HCT116 (cell line): ENCODE measurements around the gene ELMO2.

Source experiments
- EZH2 ChIP-seq: fragments of 200-600 bp; sonication (generic); IDR thresholded peaks from 2 replicates; pipeline ENCODE4 v1.6.1; 2017; ENCODE audit warnings: antibody characterized with exemption, mixed run types
- EZH2phosphoT487 ChIP-seq: fragments of 200-600 bp; IDR thresholded peaks from 2 replicates; pipeline ENCODE4 v1.6.1; 2018; ENCODE audit warnings: antibody characterized with exemption, borderline replicate concordance
- FOSL1 ChIP-seq: IDR thresholded peaks from 2 replicates; pipeline ENCODE4 v1.6.1; 2012; ENCODE audit warnings: low read depth
- POLR2A ChIP-seq: IDR thresholded peaks from 2 replicates; pipeline ENCODE4 v1.7.0; 2011; ENCODE audit warnings: borderline replicate concordance; ENCODE audit not compliant: insufficient read depth, insufficient read length; ENCODE audit errors: extremely low read depth
- SP1 ChIP-seq: IDR thresholded peaks from 2 replicates; pipeline ENCODE4 v1.6.1; 2012; ENCODE audit warnings: low read depth
- ZNF274 ChIP-seq: fragments of 200-500 bp; sonication (Bioruptor generic); IDR thresholded peaks from 2 replicates; pipeline ENCODE4 v1.6.1; 2014; ENCODE audit warnings: mild to moderate bottlenecking, low read depth, low read length, inconsistent platforms
- TF ChIP-seq, protein P1 (sequence below), 3 experiments: fragments of 200-600 bp in 1 of 3; sonication (generic) in 1 of 3; IDR thresholded peaks in 2 of 3; conservative IDR thresholded peaks in 1 of 3; 2 replicates each; pipeline ENCODE4 v1.5.1; 2012 to 2017; ENCODE audit warnings: low read depth in 2 of 3, low read length in 2 of 3, antibody characterized with exemption in 1 of 3, borderline replicate concordance in 1 of 3, control low read depth in 1 of 3, mild to moderate bottlenecking in 1 of 3, mixed read lengths in 1 of 3, mixed run types in 1 of 3, moderate library complexity in 1 of 3; ENCODE audit not compliant: insufficient read depth in 1 of 3
- TF ChIP-seq, protein P2 (sequence below): IDR thresholded peaks from 2 replicates; pipeline ENCODE4 v1.6.1; 2012; ENCODE audit warnings: low read depth

DNA sequence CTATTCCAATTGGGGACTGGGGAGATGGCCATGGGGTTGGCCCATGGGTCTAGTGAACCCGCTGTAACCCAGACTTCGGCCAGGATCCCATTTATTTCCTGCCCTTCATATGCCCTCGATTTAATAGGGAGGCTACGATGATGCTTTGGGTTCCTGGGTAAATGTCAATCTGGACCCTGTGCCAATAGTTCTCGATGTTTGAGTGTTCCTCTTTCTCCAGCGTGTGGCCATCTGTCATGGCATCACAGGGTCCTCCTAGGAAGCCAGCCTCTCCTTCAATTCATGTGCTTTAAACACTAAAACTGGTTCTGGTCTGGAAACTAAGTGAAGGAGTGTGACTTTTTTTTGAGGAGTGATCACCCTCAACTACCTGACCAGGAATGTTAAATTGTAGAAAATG, 28.7 kb upstream of the ELMO2 start:
- TF ChIP-seq, protein P1, sequence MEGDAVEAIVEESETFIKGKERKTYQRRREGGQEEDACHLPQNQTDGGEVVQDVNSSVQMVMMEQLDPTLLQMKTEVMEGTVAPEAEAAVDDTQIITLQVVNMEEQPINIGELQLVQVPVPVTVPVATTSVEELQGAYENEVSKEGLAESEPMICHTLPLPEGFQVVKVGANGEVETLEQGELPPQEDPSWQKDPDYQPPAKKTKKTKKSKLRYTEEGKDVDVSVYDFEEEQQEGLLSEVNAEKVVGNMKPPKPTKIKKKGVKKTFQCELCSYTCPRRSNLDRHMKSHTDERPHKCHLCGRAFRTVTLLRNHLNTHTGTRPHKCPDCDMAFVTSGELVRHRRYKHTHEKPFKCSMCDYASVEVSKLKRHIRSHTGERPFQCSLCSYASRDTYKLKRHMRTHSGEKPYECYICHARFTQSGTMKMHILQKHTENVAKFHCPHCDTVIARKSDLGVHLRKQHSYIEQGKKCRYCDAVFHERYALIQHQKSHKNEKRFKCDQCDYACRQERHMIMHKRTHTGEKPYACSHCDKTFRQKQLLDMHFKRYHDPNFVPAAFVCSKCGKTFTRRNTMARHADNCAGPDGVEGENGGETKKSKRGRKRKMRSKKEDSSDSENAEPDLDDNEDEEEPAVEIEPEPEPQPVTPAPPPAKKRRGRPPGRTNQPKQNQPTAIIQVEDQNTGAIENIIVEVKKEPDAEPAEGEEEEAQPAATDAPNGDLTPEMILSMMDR (IDR thresholded peaks at IDR 0.05 in 2 of 3, conservative IDR thresholded peaks at IDR 0.05 in 1 of 3; ENCODE audit: borderline replicate concordance in 1 of 3, insufficient read depth in 1 of 3, low read depth in 2 of 3, low read length in 2 of 3) = no peak
- TF ChIP-seq POLR2A (no peak), EZH2phosphoT487 (no peak), SP1 (no peak), FOSL1 (no peak), EZH2 (no peak), ZNF274 (no peak)
- TF ChIP-seq, protein P2, sequence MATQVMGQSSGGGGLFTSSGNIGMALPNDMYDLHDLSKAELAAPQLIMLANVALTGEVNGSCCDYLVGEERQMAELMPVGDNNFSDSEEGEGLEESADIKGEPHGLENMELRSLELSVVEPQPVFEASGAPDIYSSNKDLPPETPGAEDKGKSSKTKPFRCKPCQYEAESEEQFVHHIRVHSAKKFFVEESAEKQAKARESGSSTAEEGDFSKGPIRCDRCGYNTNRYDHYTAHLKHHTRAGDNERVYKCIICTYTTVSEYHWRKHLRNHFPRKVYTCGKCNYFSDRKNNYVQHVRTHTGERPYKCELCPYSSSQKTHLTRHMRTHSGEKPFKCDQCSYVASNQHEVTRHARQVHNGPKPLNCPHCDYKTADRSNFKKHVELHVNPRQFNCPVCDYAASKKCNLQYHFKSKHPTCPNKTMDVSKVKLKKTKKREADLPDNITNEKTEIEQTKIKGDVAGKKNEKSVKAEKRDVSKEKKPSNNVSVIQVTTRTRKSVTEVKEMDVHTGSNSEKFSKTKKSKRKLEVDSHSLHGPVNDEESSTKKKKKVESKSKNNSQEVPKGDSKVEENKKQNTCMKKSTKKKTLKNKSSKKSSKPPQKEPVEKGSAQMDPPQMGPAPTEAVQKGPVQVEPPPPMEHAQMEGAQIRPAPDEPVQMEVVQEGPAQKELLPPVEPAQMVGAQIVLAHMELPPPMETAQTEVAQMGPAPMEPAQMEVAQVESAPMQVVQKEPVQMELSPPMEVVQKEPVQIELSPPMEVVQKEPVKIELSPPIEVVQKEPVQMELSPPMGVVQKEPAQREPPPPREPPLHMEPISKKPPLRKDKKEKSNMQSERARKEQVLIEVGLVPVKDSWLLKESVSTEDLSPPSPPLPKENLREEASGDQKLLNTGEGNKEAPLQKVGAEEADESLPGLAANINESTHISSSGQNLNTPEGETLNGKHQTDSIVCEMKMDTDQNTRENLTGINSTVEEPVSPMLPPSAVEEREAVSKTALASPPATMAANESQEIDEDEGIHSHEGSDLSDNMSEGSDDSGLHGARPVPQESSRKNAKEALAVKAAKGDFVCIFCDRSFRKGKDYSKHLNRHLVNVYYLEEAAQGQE = no peak
